Breast epithelium (tissue), 4 donors: ENCODE results near the gene BCAS1. TPM values are rescaled to one million over a fixed set of nuclear protein-coding genes. Genes with fewer than 3 reads are reported as not detected.

Source experiments
- DNase-seq, 2 donors: peaks; one replicate each; pipeline ENCODE4 v3.0.0-alpha.2; 2019; ENCODE audit warnings: low spot score in 2 of 2
- H3K27ac ChIP-seq, 2 donors: fragments of 200-600 bp; sonication (generic) in 1 of 2; one replicate each; pipeline ENCODE4 v1.5.1; 2016 to 2019; ENCODE audit warnings: mild to moderate bottlenecking in 1 of 2
- H3K27me3 ChIP-seq, 2 donors: fragments of 200-600 bp; sonication (generic) in 1 of 2; one replicate each; pipeline versions ENCODE4 v1.5.1 to v1.6.0; 2017 to 2019; ENCODE audit warnings: control low read depth in 1 of 2, mild to moderate bottlenecking in 1 of 2
- H3K36me3 ChIP-seq: fragments of 200-600 bp; one replicate; pipeline ENCODE4 v1.5.1; 2019
- H3K4me1 ChIP-seq, 2 donors: fragments of 200-600 bp; sonication (generic); one replicate each; pipeline ENCODE4 v1.5.1; 2016 to 2019; ENCODE audit warnings: control low read depth in 1 of 2
- H3K4me3 ChIP-seq, 3 donors: fragments of 200-600 bp; sonication (generic); 1 replicate in 2 of 3; 2 replicates in 1 of 3; pipeline ENCODE4 v1.5.1; 2016 to 2019; ENCODE audit warnings: mild to moderate bottlenecking in 3 of 3, moderate library complexity in 2 of 3
- H3K9me3 ChIP-seq, 2 donors: fragments of 200-600 bp; sonication (generic) in 1 of 2; one replicate each; pipeline ENCODE4 v1.5.1; 2016 to 2019; ENCODE audit warnings: control low read depth in 1 of 2
- POLR2A ChIP-seq: fragments of 450-650 bp; IDR thresholded peaks from one replicate; pipeline ENCODE4 v1.6.1; 2016; ENCODE audit warnings: antibody characterized with exemption, mild to moderate bottlenecking, moderate library complexity
- POLR2AphosphoS5 ChIP-seq, 3 donors: sonication (generic); formaldehyde crosslinking; IDR thresholded peaks; one replicate each; pipeline ENCODE4 v1.6.1; 2017; ENCODE audit warnings: antibody characterized with exemption in 3 of 3
- intact Hi-C: fragments of 100-400 bp; cut with DNase I; formaldehyde crosslinking; loops from one replicate; pipeline ENCODE4 v1.15.1; 2023; ENCODE audit warnings: low total_unique reads
- total RNA-seq, 3 donors: library from RNA; depleted of rRNA; stranded (reverse); fragments of >200 nt; gene quantifications; one replicate each; pipeline ENCODE4 v1.1.0, GENCODE V29; 2016
- TF ChIP-seq, protein P1 (sequence below), 3 donors: fragments of 450-650 bp; IDR thresholded peaks; one replicate each; pipeline ENCODE4 v1.5.1; 2016 to 2017; ENCODE audit warnings: antibody characterized with exemption in 3 of 3, mild to moderate bottlenecking in 3 of 3, moderate library complexity in 3 of 3

BCAS1 gene
- total RNA-seq, 3 donors from 2014 or later: 0.98 to 3.1 TPM; not detected in 1

DNA sequence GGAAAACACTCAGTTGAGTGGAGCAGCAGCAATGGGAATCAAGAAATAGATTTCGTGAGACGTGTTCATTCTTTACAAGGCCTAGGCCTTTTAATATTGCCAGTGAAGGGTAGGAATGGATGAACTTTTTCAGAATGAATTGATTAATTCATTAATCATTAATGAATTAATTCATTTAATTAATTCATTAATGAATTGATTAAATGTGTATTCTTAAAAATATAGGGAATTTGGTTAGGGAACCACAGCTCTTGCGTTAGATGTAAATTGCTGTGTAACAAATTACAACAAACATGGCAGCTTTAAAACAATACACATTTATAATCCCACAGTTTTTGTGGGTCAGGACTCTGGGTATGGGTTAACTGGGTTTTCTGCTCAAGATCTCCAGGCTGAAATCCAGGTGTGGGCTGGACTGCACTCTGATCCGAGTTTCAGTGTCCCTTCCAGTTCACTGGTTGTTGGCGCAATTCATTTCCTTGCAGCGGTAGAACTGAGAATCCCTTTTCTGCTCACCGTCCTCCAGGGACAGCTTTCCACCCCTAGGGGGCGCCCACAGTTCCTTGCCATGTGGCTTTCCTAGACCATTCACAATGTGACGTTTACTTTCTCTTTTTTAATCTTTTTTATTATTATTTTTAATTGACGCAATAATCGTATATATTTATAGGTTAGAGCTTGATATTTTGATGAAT, 32.8 kb upstream of the BCAS1 start:
- Histone ChIP-seq H3K4me1 (no peaks in the 10 kb centered on the region), H3K36me3 (no peaks in the 10 kb centered on the region), H3K27ac (no peak overlapping the region), H3K4me3 (no peak overlapping the region), H3K27me3 (no peaks in the 10 kb centered on the region), H3K9me3 (no peaks in the 10 kb centered on the region)
- intact Hi-C loops: no loop called here
- TF ChIP-seq, protein P1, sequence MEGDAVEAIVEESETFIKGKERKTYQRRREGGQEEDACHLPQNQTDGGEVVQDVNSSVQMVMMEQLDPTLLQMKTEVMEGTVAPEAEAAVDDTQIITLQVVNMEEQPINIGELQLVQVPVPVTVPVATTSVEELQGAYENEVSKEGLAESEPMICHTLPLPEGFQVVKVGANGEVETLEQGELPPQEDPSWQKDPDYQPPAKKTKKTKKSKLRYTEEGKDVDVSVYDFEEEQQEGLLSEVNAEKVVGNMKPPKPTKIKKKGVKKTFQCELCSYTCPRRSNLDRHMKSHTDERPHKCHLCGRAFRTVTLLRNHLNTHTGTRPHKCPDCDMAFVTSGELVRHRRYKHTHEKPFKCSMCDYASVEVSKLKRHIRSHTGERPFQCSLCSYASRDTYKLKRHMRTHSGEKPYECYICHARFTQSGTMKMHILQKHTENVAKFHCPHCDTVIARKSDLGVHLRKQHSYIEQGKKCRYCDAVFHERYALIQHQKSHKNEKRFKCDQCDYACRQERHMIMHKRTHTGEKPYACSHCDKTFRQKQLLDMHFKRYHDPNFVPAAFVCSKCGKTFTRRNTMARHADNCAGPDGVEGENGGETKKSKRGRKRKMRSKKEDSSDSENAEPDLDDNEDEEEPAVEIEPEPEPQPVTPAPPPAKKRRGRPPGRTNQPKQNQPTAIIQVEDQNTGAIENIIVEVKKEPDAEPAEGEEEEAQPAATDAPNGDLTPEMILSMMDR (IDR thresholded peaks at IDR 0.05): peak; percentile 51 to 62 (median 58)
- TF ChIP-seq POLR2A: no peak
- TF ChIP-seq POLR2AphosphoS5 (IDR thresholded peaks at IDR 0.05): no peak
- DNase-seq: peak in 1 of 2 donors; percentile 72

- no peaks in the 10 kb centered on the region for H3K9me3 ChIP-seq
- intact Hi-C loops: no loop called here
- no peaks in the 10 kb centered on the region for H3K27me3 ChIP-seq
- H3K36me3 ChIP-seq: no peaks in the 10 kb centered on the region
- no peak for TF ChIP-seq POLR2A
- TF ChIP-seq, protein P1 (IDR thresholded peaks at IDR 0.05): no peak
- TF ChIP-seq POLR2AphosphoS5 (IDR thresholded peaks at IDR 0.05): no peak
- DNase-seq: no peak
- H3K4me1 ChIP-seq: no peaks in the 10 kb centered on the region
- H3K27ac ChIP-seq: no peak overlapping the region
- no peak overlapping the region for H3K4me3 ChIP-seq
Measured at GRCh38 chr20:54102543-54102942, 32.1 kb upstream of the BCAS1 start.

- H3K36me3 ChIP-seq: no peaks in the 10 kb centered on the region
- DNase-seq: no peak
- H3K4me1 ChIP-seq: no peaks in the 10 kb centered on the region
- TF ChIP-seq, protein P1 (IDR thresholded peaks at IDR 0.05): no peak
- no peak for TF ChIP-seq POLR2AphosphoS5 (IDR thresholded peaks at IDR 0.05)
- no peak for TF ChIP-seq POLR2A
- intact Hi-C loops: no loop called here
- H3K9me3 ChIP-seq: no peaks in the 10 kb centered on the region
- H3K27me3 ChIP-seq: no peaks in the 10 kb centered on the region
- no peak overlapping the region for H3K27ac ChIP-seq
- H3K4me3 ChIP-seq: no peak overlapping the region
Measured at GRCh38 chr20:54100563-54100962, 30.2 kb upstream of the BCAS1 start.

- Histone ChIP-seq H3K27ac (no peak overlapping the region), H3K36me3 (no peaks in the 10 kb centered on the region), H3K9me3 (no peaks in the 10 kb centered on the region), H3K4me1 (no peaks in the 10 kb centered on the region), H3K27me3 (no peaks in the 10 kb centered on the region), H3K4me3 (no peak overlapping the region)
- intact Hi-C loops: loop anchor here (10.0 kb wide), 1 partner anchor 105 kb away; the partner anchor contains the start of gene PFDN4
- TF ChIP-seq POLR2AphosphoS5 (IDR thresholded peaks at IDR 0.05) (no peak), POLR2A (no peak)
- TF ChIP-seq, protein P1 (IDR thresholded peaks at IDR 0.05): no peak
- no peak for DNase-seq
Measured at GRCh38 chr20:54099894-54100293, 29.5 kb upstream of the BCAS1 start.

- TF ChIP-seq POLR2AphosphoS5 (IDR thresholded peaks at IDR 0.05) (no peak), POLR2A (no peak)
- TF ChIP-seq, protein P1 (IDR thresholded peaks at IDR 0.05): no peak
Measured at GRCh38 chr20:54098047-54098446, 27.7 kb upstream of the BCAS1 start.

More at GRCh38 chr20:54098047-54098446, 27.7 kb upstream of the BCAS1 start:
- no peak overlapping the region for H3K27ac ChIP-seq
- no peak for DNase-seq
- H3K27me3 ChIP-seq: no peaks in the 10 kb centered on the region
- H3K4me1 ChIP-seq: no peaks in the 10 kb centered on the region
- H3K36me3 ChIP-seq: no peaks in the 10 kb centered on the region
- no peak overlapping the region for H3K4me3 ChIP-seq
- intact Hi-C loops: loop anchor here (10.0 kb wide), 1 partner anchor 107 kb away; the partner anchor contains the start of gene PFDN4
- no peaks in the 10 kb centered on the region for H3K9me3 ChIP-seq
